Measurements from ENCODE around the gene MEIOB.
A peak's percentile ranks its signal among the peaks of the same experiment; 100 is the strongest.

Gene MEIOB

DNA sequence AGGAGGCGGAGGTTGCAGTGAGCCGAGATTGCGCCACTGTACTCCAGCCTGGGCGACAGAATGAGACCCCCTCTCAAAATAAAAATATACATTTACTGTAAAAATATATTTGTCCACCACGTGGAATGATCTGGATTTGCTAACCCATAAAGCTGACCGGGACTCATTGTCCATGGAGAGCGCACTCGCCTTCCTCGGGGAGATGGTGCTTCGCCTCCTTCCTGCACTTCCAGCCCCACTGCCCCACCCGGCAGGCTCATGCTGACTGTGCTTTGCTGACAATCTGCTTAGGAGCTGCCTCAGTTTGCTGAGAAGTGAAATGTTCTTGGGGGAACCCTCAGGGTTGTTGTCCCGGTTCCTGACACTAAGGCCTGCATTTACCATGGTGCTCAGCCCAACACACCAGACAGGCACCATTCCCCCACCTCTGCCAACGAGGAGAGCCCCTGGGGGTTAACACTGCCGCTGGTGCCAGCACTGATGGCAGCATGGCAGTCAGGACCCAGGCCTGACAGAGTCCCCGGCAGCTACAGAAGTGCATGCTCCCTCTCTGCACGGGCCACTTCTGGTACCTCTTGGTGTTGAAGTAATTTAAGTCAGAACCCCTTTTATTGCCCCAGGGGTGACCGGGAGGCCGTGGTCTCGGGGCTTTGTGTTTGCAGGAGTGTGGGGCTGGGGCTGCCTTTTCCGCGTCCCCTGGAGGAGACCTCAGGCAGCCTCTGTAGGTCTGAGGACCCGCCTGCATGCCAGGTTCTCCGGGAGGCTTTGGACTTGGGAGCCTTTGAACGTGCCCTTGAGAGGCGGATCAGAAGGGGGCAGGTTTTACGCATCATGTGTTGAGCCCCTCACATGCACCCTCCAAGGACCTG is 86.8 kb downstream of the MEIOB start:
- H3K4me1 Mint-ChIP-seq (ENCODE audit: low read depth in 2 of 2): peaks cover 20 to 23% of the 10 kb centered on the region in 2 donors
- no peak overlapping the region for H3K27ac Mint-ChIP-seq
- DNase-seq (no peak), ATAC-seq (replicated peaks) (no peak)
- peak overlapping the region; percentile 37 to 67 for H3K4me3 Mint-ChIP-seq
- no peaks in the 10 kb centered on the region for H3K9me3 Mint-ChIP-seq
- H3K36me3 Mint-ChIP-seq (ENCODE audit: insufficient read depth): peaks cover 41% of the 10 kb centered on the region
- no peaks in the 10 kb centered on the region for H3K27me3 Mint-ChIP-seq
